GM12801 (cell line): ENCODE data around the gene ZCCHC14.

Experiments
- TF ChIP-seq, protein P1 (sequence below): IDR thresholded peaks from one replicate; pipeline ENCODE4 v1.5.1; 2011; ENCODE audit warnings: control low read depth; ENCODE audit not compliant: insufficient read length; ENCODE audit errors: extremely low read depth

ZCCHC14 gene

DNA sequence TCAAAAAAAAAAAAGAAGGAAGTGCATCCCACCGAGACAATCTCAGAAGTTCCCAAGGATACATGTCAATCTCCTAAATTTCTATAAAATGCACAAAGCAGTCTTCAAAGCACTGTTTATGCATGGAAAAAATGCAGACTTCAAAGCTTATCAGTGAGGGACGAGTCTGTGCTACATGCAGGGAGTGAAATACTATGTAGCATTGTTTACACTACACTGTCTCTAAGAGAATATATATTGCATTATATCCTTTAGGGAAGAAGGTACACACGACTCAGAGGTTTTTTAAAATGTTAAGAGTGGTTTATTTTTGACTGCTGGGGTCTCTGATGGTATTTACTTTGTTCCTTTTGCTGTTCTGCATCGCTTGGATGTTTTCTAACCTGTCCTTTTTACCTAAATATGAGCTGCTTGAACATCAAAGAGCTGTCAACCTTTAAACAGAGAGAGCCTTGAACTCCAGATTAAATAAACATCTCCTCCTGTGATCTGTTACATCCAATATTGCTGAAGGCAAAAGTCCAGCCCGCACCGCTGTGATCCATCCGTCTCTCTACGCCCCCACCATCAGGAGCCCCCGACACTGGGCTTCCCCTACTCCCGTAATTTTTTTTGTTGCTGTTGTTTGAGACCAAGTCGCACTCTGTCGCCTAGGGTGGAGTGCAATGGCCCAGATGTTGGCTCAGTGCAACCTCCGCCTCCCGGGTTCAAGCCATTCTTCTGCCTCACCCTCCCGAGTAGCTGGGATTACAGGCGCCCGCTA, 110.6 kb downstream of the ZCCHC14 start:
- TF ChIP-seq, protein P1, sequence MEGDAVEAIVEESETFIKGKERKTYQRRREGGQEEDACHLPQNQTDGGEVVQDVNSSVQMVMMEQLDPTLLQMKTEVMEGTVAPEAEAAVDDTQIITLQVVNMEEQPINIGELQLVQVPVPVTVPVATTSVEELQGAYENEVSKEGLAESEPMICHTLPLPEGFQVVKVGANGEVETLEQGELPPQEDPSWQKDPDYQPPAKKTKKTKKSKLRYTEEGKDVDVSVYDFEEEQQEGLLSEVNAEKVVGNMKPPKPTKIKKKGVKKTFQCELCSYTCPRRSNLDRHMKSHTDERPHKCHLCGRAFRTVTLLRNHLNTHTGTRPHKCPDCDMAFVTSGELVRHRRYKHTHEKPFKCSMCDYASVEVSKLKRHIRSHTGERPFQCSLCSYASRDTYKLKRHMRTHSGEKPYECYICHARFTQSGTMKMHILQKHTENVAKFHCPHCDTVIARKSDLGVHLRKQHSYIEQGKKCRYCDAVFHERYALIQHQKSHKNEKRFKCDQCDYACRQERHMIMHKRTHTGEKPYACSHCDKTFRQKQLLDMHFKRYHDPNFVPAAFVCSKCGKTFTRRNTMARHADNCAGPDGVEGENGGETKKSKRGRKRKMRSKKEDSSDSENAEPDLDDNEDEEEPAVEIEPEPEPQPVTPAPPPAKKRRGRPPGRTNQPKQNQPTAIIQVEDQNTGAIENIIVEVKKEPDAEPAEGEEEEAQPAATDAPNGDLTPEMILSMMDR: no peak

DNA sequence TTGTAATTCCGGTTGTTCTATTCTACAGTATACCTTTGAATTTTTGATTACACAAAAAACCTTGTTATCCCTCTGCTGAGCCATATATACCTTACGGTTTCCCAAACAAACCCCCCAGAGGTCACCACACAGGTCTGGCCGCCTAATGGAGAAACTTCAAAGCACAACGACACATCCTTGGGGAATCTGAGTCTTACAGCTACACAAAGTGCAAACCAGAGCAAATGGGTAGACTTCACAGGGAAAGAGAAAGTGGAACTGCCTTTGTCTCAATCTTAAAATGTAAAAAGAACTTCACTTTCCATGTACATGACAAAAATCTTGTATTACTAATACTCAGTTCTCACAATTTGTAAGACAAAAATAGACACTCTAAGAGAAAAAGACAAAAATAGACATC, 111.9 kb downstream of the ZCCHC14 start:
- TF ChIP-seq, protein P1: no peak

DNA sequence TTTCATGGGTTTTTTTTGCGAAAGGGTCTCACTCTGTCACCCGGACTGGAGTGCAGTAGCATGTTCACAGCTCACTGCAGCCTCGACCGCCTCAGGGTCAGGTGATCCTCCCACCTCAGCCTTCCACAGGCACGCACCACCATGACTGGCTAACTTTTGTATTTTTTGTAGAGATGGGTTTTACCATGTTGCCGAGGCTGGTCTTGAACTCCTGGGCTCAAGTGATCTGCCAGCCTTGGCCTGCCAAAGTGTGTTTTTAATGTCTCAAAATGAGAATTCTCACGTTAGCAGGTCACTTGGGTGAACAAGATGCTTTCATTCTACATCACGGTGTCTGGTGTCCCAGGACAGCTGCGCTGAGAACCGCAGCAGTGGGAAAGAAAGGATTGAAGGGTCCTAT, 112.4 kb downstream of the ZCCHC14 start:
- TF ChIP-seq, protein P1: no peak

DNA sequence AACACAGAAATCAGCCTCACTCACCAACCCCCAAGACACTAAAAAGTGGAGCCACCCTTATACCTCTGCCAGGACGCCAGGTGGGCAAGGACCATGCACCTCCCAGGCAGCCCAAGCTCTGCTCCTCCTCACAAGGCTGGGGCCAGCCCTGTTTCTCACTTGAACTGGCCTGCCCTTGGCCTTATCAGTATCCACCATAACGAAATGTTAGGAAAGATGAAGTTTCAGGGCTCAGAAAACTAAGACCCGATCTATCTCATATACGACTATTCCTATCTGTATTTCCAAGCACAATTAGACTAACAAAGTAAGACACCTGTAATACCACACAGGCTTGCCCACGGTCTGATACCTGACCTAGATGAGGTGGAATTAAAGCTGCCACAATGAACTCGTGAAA, 116.2 kb downstream of the ZCCHC14 start:
- TF ChIP-seq, protein P1: no peak

DNA sequence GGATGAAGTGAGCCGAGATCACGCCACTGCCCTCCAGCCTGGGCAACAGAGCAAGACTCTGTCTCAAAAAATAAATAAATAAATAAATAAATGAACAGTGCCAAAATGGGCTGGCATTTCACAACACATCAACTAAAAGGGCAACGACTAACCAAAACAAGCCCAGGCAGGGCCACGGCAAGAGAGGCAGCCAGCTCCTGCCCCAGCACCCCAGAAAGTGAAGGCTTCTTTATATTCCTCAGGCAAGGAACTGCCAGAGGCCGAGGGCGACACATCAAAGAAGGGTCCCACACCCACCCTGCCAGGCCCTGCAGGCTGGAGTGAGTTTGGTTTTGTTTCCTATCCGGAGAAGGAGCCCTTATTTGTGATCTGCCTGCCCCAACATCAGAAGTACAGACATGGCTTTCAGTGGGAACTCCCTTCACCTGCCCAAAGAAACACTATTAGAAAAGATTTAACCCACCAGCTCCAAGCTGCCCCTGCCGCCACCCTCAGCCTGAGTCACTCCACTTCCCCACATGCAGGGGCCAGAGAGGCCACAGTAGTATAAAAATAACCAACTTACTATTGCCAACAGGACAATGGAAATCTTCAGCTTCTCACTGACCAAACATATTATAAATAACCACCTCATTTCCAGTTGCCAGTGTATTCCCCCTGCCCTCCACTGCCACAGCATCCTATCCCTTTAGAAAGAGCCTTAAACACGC, 117.2 kb downstream of the ZCCHC14 start:
- TF ChIP-seq, protein P1: no peak

DNA sequence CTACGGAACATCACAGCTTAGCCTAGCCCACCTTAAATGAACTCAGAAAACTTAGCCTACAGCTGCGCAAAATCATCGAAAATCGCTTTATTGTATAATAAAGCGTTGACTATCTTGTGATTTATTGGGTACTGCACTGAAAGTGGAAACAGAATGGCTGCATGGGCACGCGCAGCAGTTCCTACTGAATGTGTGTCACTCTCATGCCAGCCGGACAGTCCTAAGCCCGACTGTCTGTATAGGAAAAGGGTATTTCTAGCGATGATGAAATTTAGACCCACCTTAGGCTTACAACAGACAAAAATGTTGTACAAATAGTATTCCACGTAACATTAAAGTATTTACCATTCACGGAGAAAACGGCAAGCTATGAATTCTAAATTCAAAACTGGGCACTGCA, 118.5 kb downstream of the ZCCHC14 start:
- TF ChIP-seq, protein P1: no peak

DNA sequence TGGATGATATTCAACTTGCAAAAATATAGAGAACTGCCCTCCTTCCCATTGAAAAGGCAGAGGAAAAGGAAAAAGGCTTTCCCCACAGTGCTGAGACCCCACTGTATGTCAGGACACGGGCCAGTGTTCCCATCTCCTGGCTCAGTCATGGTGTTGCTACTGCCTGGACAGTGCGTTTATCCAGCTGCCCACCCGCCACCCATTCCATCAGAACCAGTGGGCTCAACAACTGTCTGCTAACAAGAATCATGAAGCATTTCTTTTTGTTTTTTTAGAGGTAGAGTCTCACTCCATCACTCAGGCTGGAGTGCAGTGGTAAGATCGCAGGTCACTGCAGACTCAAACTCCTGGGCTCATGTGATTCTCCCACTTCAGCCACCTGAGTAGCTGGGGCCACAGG, 120.5 kb downstream of the ZCCHC14 start:
- TF ChIP-seq, protein P1: no peak
